Trophoblast cell (in vitro differentiated cells and primary cell): ENCODE results near the gene ADGRG4.

Source experiments
- DNase-seq, 2 donors: peaks; one replicate each; pipeline ENCODE4 v3.0.0-alpha.2; 2016
- H2AFZ ChIP-seq: 2 replicates; pipeline ENCODE4 v1.6.1; 2013; ENCODE audit warnings: low read length, moderate library complexity, mild to moderate bottlenecking; ENCODE audit not compliant: insufficient read depth, poor library complexity
- H2AK5ac ChIP-seq: 2 replicates; pipeline ENCODE4 v1.6.1; 2013; ENCODE audit warnings: mild to moderate bottlenecking, low read length
- H2BK120ac ChIP-seq: 2 replicates; pipeline ENCODE4 v1.6.1; 2013; ENCODE audit warnings: low read length, mild to moderate bottlenecking, moderate library complexity; ENCODE audit not compliant: insufficient read depth, poor library complexity
- H2BK12ac ChIP-seq: 2 replicates; pipeline ENCODE4 v1.6.1; 2013; ENCODE audit warnings: mild to moderate bottlenecking, low read length, moderate library complexity
- H2BK5ac ChIP-seq: 2 replicates; pipeline ENCODE4 v1.6.1; 2013; ENCODE audit warnings: low read length, low read depth, moderate library complexity, mild to moderate bottlenecking; ENCODE audit not compliant: poor library complexity
- H3K14ac ChIP-seq: 2 replicates; pipeline ENCODE4 v1.6.1; 2013; ENCODE audit warnings: mild to moderate bottlenecking, low read length
- H3K18ac ChIP-seq: 2 replicates; pipeline ENCODE4 v1.6.1; 2013; ENCODE audit warnings: mild to moderate bottlenecking, low read length
- H3K23ac ChIP-seq: 2 replicates; pipeline ENCODE4 v1.6.1; 2013; ENCODE audit warnings: low read length
- H3K27ac ChIP-seq: 2 replicates; pipeline ENCODE4 v1.5.1; 2013; ENCODE audit warnings: low read depth, mild to moderate bottlenecking, inconsistent platforms, low read length, moderate library complexity
- H3K27me3 ChIP-seq: 2 replicates; pipeline ENCODE4 v1.6.1; 2013; ENCODE audit warnings: inconsistent platforms, mild to moderate bottlenecking, low read length, moderate library complexity; ENCODE audit not compliant: insufficient read depth
- H3K36me3 ChIP-seq, 2 experiments: 1 replicate in 1 of 2; 2 replicates in 1 of 2; pipeline ENCODE4 v1.6.1; 2013; ENCODE audit warnings: low read length in 2 of 2, mild to moderate bottlenecking in 2 of 2, moderate library complexity in 1 of 2; ENCODE audit not compliant: insufficient read depth in 2 of 2, control insufficient read depth in 1 of 2
- H3K4ac ChIP-seq: 2 replicates; pipeline ENCODE4 v1.6.1; 2013; ENCODE audit warnings: low read depth, mild to moderate bottlenecking, low read length, moderate library complexity
- H3K4me1 ChIP-seq, 2 experiments: 1 replicate in 1 of 2; 2 replicates in 1 of 2; pipeline ENCODE4 v1.6.1; 2013; ENCODE audit warnings: low read length in 2 of 2, mild to moderate bottlenecking in 2 of 2, moderate library complexity in 1 of 2; ENCODE audit not compliant: insufficient read depth in 2 of 2, control insufficient read depth in 1 of 2
- H3K4me2 ChIP-seq: 2 replicates; pipeline ENCODE4 v1.6.1; 2013; ENCODE audit warnings: inconsistent platforms, mild to moderate bottlenecking, low read length, moderate library complexity
- H3K4me3 ChIP-seq: 2 replicates; pipeline ENCODE4 v1.5.1; 2013; ENCODE audit warnings: mild to moderate bottlenecking, low read depth, low read length, inconsistent platforms
- H3K79me1 ChIP-seq: one replicate; pipeline ENCODE4 v1.6.1; 2013; ENCODE audit warnings: low read length
- H3K79me2 ChIP-seq: 2 replicates; pipeline ENCODE4 v1.6.1; 2013; ENCODE audit warnings: low read length, mild to moderate bottlenecking; ENCODE audit not compliant: control insufficient read depth, insufficient read depth, poor library complexity
- H3K9ac ChIP-seq: 2 replicates; pipeline ENCODE4 v1.6.1; 2013; ENCODE audit warnings: mild to moderate bottlenecking, low read length
- H3K9me3 ChIP-seq: 2 replicates; pipeline ENCODE4 v1.6.1; 2013; ENCODE audit warnings: low read depth, mild to moderate bottlenecking, control low read depth, inconsistent platforms, low read length; ENCODE audit not compliant: insufficient read depth
- H4K12ac ChIP-seq: 2 replicates; pipeline ENCODE4 v1.6.1; 2013; ENCODE audit warnings: low read depth, mild to moderate bottlenecking, low read length, moderate library complexity
- H4K8ac ChIP-seq: 2 replicates; pipeline ENCODE4 v1.6.1; 2013; ENCODE audit warnings: low read depth, mild to moderate bottlenecking, low read length, moderate library complexity
- H4K91ac ChIP-seq: one replicate; pipeline ENCODE4 v1.6.1; 2013; ENCODE audit warnings: low read depth, mild to moderate bottlenecking, low read length, moderate library complexity
- WGBS: extraction: QIAGEN DNeasy Blood & Tissue Kit; methylation state at CpG from one replicate; pipeline ENCODE4 v1.1.7; 2013; ENCODE audit warnings: missing lambda C conversion rate; ENCODE audit not compliant: insufficient read length, insufficient coverage; ENCODE audit errors: extremely low coverage; 5-methylcytosine and 5-hydroxymethylcytosine counted together

The ADGRG4 gene

GRCh38 chrX:136425996-136426395, 125.2 kb downstream of the ADGRG4 start:
- H3K27ac ChIP-seq = no peak overlapping the region
- DNase-seq = no peak
- H2BK12ac ChIP-seq = no peak overlapping the region
- no peak overlapping the region for H3K4me2 ChIP-seq
- H3K79me2 ChIP-seq = no peaks in the 10 kb centered on the region
- H3K79me1 ChIP-seq = no peaks in the 10 kb centered on the region
- H2AFZ ChIP-seq = no peak overlapping the region
- H3K4me3 ChIP-seq = no peak overlapping the region
- H2AK5ac ChIP-seq = no peak overlapping the region
- WGBS = no CpG with 5 or more reads among the region's 2 CpGs
- H3K36me3 ChIP-seq = no peaks in the 10 kb centered on the region
- H4K91ac ChIP-seq = no peak overlapping the region
- no peak overlapping the region for H4K8ac ChIP-seq
- no peak overlapping the region for H3K4ac ChIP-seq
- no peaks in the 10 kb centered on the region for H3K4me1 ChIP-seq
- H3K18ac ChIP-seq = no peak overlapping the region
- no peak overlapping the region for H2BK120ac ChIP-seq
- H3K9ac ChIP-seq = no peak overlapping the region
- no peak overlapping the region for H3K23ac ChIP-seq
- no peak overlapping the region for H2BK5ac ChIP-seq
- no peak overlapping the region for H3K14ac ChIP-seq
- H3K9me3 ChIP-seq = no peaks in the 10 kb centered on the region
- no peak overlapping the region for H4K12ac ChIP-seq
- H3K27me3 ChIP-seq = no peaks in the 10 kb centered on the region

GRCh38 chrX:136431625-136432024, 130.9 kb downstream of the ADGRG4 start:
- no CpG with 5 or more reads among the region's 1 CpG for WGBS
- Histone ChIP-seq H3K36me3 (no peaks in the 10 kb centered on the region), H3K79me1 (no peaks in the 10 kb centered on the region), H2AFZ (no peak overlapping the region), H3K27me3 (no peaks in the 10 kb centered on the region), H4K8ac (no peak overlapping the region), H4K91ac (no peak overlapping the region), H3K4me2 (no peak overlapping the region), H2BK120ac (no peak overlapping the region), H3K4me1 (no peaks in the 10 kb centered on the region), H3K4me3 (no peak overlapping the region), H3K79me2 (no peaks in the 10 kb centered on the region), H4K12ac (no peak overlapping the region), H2AK5ac (no peak overlapping the region), H2BK5ac (no peak overlapping the region), H3K14ac (no peak overlapping the region), H2BK12ac (no peak overlapping the region), H3K23ac (no peak overlapping the region), H3K18ac (no peak overlapping the region), H3K9ac (no peak overlapping the region), H3K9me3 (no peaks in the 10 kb centered on the region), H3K27ac (no peak overlapping the region), H3K4ac (no peak overlapping the region)
- DNase-seq = no peak

GRCh38 chrX:136437774-136438173, 137.0 kb downstream of the ADGRG4 start:
- Histone ChIP-seq H3K4me1 (no peaks in the 10 kb centered on the region), H3K18ac (no peak overlapping the region), H2AK5ac (no peak overlapping the region), H3K4me3 (no peak overlapping the region), H2BK120ac (no peak overlapping the region), H2BK5ac (no peak overlapping the region), H2AFZ (no peak overlapping the region), H3K79me2 (no peaks in the 10 kb centered on the region), H4K91ac (no peak overlapping the region), H3K27me3 (no peaks in the 10 kb centered on the region), H3K9ac (no peak overlapping the region), H3K36me3 (no peaks in the 10 kb centered on the region), H3K23ac (no peak overlapping the region), H4K12ac (no peak overlapping the region), H4K8ac (no peak overlapping the region), H3K79me1 (no peaks in the 10 kb centered on the region), H3K14ac (no peak overlapping the region), H3K4me2 (no peak overlapping the region), H3K27ac (no peak overlapping the region), H3K9me3 (no peaks in the 10 kb centered on the region), H3K4ac (no peak overlapping the region), H2BK12ac (no peak overlapping the region)
- no peak for DNase-seq
- no CpG with 5 or more reads among the region's 2 CpGs for WGBS

- H3K18ac ChIP-seq = no peak overlapping the region
- no peaks in the 10 kb centered on the region for H3K79me2 ChIP-seq
- no peak overlapping the region for H3K14ac ChIP-seq
- no peak overlapping the region for H4K12ac ChIP-seq
- no peak overlapping the region for H3K4me2 ChIP-seq
- H3K4ac ChIP-seq = no peak overlapping the region
- no peak overlapping the region for H2BK5ac ChIP-seq
- H3K79me1 ChIP-seq = no peaks in the 10 kb centered on the region
- H3K27ac ChIP-seq = no peak overlapping the region
- H2BK12ac ChIP-seq = no peak overlapping the region
- no peak overlapping the region for H4K91ac ChIP-seq
- H3K9me3 ChIP-seq = no peaks in the 10 kb centered on the region
- no peaks in the 10 kb centered on the region for H3K27me3 ChIP-seq
- no peak overlapping the region for H3K9ac ChIP-seq
- no peak overlapping the region for H2AK5ac ChIP-seq
- H3K4me1 ChIP-seq = no peaks in the 10 kb centered on the region
- WGBS = no CpG with 5 or more reads among the region's 3 CpGs
- no peak overlapping the region for H3K4me3 ChIP-seq
- H2AFZ ChIP-seq = no peak overlapping the region
- no peak for DNase-seq
- H3K23ac ChIP-seq = no peak overlapping the region
- H4K8ac ChIP-seq = no peak overlapping the region
- no peak overlapping the region for H2BK120ac ChIP-seq
- no peaks in the 10 kb centered on the region for H3K36me3 ChIP-seq
Measured at GRCh38 chrX:136438192-136438591, 137.4 kb downstream of the ADGRG4 start.
